Stomach (tissue), 9 donors: ENCODE data around the gene GRIP1. TPM values are rescaled to one million over a fixed set of nuclear protein-coding genes. Genes with fewer than 3 reads are reported as not detected.

Experiments
- DNase-seq, 2 donors: peaks; one replicate each; pipeline versions ENCODE4 v3.0.0 to v3.0.0-alpha.2; 2013 to 2019
- H3K27ac ChIP-seq, 5 donors: fragments of 200-600 bp in 4 of 5; sonication (generic) in 4 of 5; one replicate each; pipeline ENCODE4 v1.5.1; 2013 to 2019; ENCODE audit warnings: mild to moderate bottlenecking in 1 of 5, moderate library complexity in 1 of 5
- H3K27me3 ChIP-seq, 3 donors: fragments of 200-600 bp; sonication (generic); one replicate each; pipeline ENCODE4 v1.5.1; 2017 to 2019; ENCODE audit warnings: mixed run types in 1 of 3
- H3K36me3 ChIP-seq, 4 donors: fragments of 200-600 bp; sonication (generic); 1 replicate in 3 of 4; 2 replicates in 1 of 4; pipeline ENCODE4 v1.5.1; 2016 to 2019
- H3K4me1 ChIP-seq, 4 donors: fragments of 200-600 bp; sonication (generic); one replicate each; pipeline ENCODE4 v1.5.1; 2016 to 2019
- H3K4me3 ChIP-seq, 4 donors: fragments of 200-600 bp; sonication (generic) in 3 of 4; one replicate each; pipeline ENCODE4 v1.5.1; 2016 to 2019; ENCODE audit warnings: mild to moderate bottlenecking in 1 of 4
- H3K9me3 ChIP-seq, 4 donors: fragments of 200-600 bp; sonication (generic); one replicate each; pipeline ENCODE4 v1.5.1; 2016 to 2019
- CTCF ChIP-seq, 7 experiments: fragments of 450-650 bp in 4 of 7; fragments of 200-600 bp in 3 of 7; sonication (generic) in 3 of 7; IDR thresholded peaks; one replicate each; pipeline ENCODE4 v1.5.1; 2016 to 2019; ENCODE audit warnings: antibody characterized with exemption in 7 of 7, control low read depth in 2 of 7, mild to moderate bottlenecking in 1 of 7
- EP300 ChIP-seq: sonication (generic); formaldehyde crosslinking; IDR thresholded peaks from one replicate; pipeline ENCODE4 v1.6.1; 2017; ENCODE audit warnings: antibody characterized with exemption
- POLR2A ChIP-seq, 4 donors: fragments of 450-650 bp; IDR thresholded peaks; one replicate each; pipeline ENCODE4 v1.6.1; 2016; ENCODE audit warnings: antibody characterized with exemption in 4 of 4, control low read depth in 2 of 4, mild to moderate bottlenecking in 1 of 4, moderate library complexity in 1 of 4
- POLR2AphosphoS5 ChIP-seq, 3 donors: sonication (generic); formaldehyde crosslinking; IDR thresholded peaks; one replicate each; pipeline ENCODE4 v1.6.1; 2016; ENCODE audit warnings: antibody characterized with exemption in 3 of 3
- WGBS, 5 donors: extraction: QIAGEN DNeasy Blood & Tissue Kit in 3 of 5; methylation state at CpG; one replicate each; pipeline versions ENCODE4 v1.1.5 to v1.1.7; 2013 to 2018; 5-methylcytosine and 5-hydroxymethylcytosine counted together
- intact Hi-C: fragments of 100-400 bp; cut with DNase I; formaldehyde crosslinking; loops from one replicate; pipeline ENCODE4 v1.15.1; 2023; ENCODE audit warnings: low total_unique reads
- polyA plus RNA-seq, 3 donors: library from polyadenylated mRNA; stranded (reverse); fragments of 200-250 nt; gene quantifications; one replicate each; pipeline ENCODE4 v1.2.3, GENCODE V29; 2013
- total RNA-seq, 5 donors: library from RNA; depleted of rRNA; stranded (reverse); fragments of >200 nt; gene quantifications; one replicate each; pipeline versions ENCODE4 v1.1.0 to v1.2.3, GENCODE V29; 2014 to 2016
- donor health status: healthy with polysubstance abuse.
- donor health status: Bipolar disorder and iron deficiency.
- donor health status: healthy.

Gene GRIP1
- total and polyA plus RNA-seq, 8 donors, result 0.31 to 8.8 (median 4.4) TPM; not detected in 1

GRCh38 chr12:66555113-66555512 lies 123.8 kb downstream of the GRIP1 start:
- no peaks in the 10 kb centered on the region for H3K36me3 ChIP-seq
- no peaks in the 10 kb centered on the region for H3K4me1 ChIP-seq
- intact Hi-C loops, result no loop called here
- H3K27ac ChIP-seq, result no peak overlapping the region
- H3K27me3 ChIP-seq, result no peaks in the 10 kb centered on the region
- H3K4me3 ChIP-seq, result no peak overlapping the region
- DNase-seq, result no peak
- no peak for TF ChIP-seq CTCF (IDR thresholded peaks at IDR 0.05)
- no peak for TF ChIP-seq POLR2AphosphoS5 (IDR thresholded peaks at IDR 0.05)
- no peak for TF ChIP-seq POLR2A (IDR thresholded peaks at IDR 0.05)
- no peak for TF ChIP-seq EP300
- peaks cover 0 to 9% (median 5%) of the 10 kb centered on the region in 4 donors for H3K9me3 ChIP-seq
- WGBS, 5 donors, result 87 to 96% (median 94%) methylated on average over 3 of the region's 3 CpGs

DNA sequence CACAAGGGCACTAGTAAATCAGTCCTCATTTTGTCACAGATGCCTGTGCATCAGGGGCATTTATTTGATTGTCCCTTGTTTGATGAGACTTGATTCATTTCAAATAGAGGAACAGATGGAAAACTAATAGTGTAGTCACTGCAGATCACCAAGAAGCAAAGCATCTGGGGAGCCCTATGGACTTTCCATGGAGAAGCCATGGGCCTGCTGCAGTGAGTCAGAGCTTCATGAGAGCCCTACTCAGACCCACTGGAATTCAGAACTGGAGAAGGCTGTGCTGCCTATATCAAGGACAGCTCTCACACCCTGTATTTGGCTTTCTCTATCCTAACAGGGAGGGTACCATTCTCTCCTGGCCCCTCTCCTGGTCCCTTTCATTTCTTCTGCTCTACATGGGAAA lies 126.2 kb downstream of the GRIP1 start:
- Histone ChIP-seq H3K4me1 (no peaks in the 10 kb centered on the region), H3K36me3 (no peaks in the 10 kb centered on the region), H3K27me3 (no peaks in the 10 kb centered on the region), H3K27ac (no peak overlapping the region), H3K4me3 (no peak overlapping the region), H3K9me3 (no peaks in the 10 kb centered on the region)
- intact Hi-C loops, result no loop called here
- TF ChIP-seq POLR2AphosphoS5 (IDR thresholded peaks at IDR 0.05) (no peak), CTCF (IDR thresholded peaks at IDR 0.05) (no peak), EP300 (no peak), POLR2A (IDR thresholded peaks at IDR 0.05) (no peak)
- no peak for DNase-seq

DNA sequence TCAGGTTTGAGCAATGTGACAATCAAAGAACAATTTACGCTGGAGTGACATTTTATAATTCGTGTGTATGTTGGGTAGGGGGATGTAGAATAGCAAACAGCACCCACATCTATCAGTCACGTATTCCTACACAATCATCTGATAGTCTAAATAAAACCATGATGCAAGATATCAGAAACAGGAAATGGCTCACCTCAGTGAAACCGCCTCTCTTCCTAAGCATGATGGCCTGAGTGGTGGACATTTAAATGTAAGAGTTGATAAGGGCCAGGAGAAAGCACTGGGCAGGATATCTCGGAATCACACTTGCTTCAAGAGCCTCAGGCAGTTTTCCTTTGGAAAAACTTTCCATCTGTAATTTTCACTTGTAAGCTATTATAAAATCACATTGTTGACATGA lies 128.2 kb downstream of the GRIP1 start:
- Histone ChIP-seq H3K36me3 (no peaks in the 10 kb centered on the region), H3K4me3 (no peak overlapping the region), H3K4me1 (no peaks in the 10 kb centered on the region), H3K27ac (no peak overlapping the region), H3K9me3 (no peaks in the 10 kb centered on the region), H3K27me3 (no peaks in the 10 kb centered on the region)
- no peak for TF ChIP-seq POLR2AphosphoS5 (IDR thresholded peaks at IDR 0.05)
- no peak for TF ChIP-seq CTCF (IDR thresholded peaks at IDR 0.05)
- no peak for TF ChIP-seq EP300
- TF ChIP-seq POLR2A (IDR thresholded peaks at IDR 0.05), result no peak
- DNase-seq, result no peak
- intact Hi-C loops, result no loop called here
- 73 to 82% (median 76%) methylated on average over 5 of the region's 5 CpGs for WGBS, 5 donors

- Histone ChIP-seq H3K9me3 (no peaks in the 10 kb centered on the region), H3K36me3 (no peaks in the 10 kb centered on the region), H3K4me3 (no peak overlapping the region), H3K27me3 (no peaks in the 10 kb centered on the region), H3K4me1 (no peaks in the 10 kb centered on the region), H3K27ac (no peak overlapping the region)
- WGBS, 5 donors, result 62 to 75% (median 70%) methylated on average over 2 of the region's 2 CpGs
- no peak for TF ChIP-seq CTCF (IDR thresholded peaks at IDR 0.05)
- TF ChIP-seq EP300, result no peak
- TF ChIP-seq POLR2A (IDR thresholded peaks at IDR 0.05), result no peak
- TF ChIP-seq POLR2AphosphoS5 (IDR thresholded peaks at IDR 0.05), result no peak
- intact Hi-C loops, result no loop called here
- DNase-seq, result no peak
Measured at GRCh38 chr12:66549050-66549389, 129.9 kb downstream of the GRIP1 start.
